Common myeloid progenitor, CD34-positive (primary cell): ENCODE measurements around the gene MT2A.
"Not testable (repeated sequence)": the region's sequence is repeated elsewhere in the genome, so short reads cannot be mapped to it uniquely, and the experiment has no call there.

ENCODE experiments used
- CTCF ChIA-PET: fragments of 350-600 bp; sonication (Branson Sonifier 250); formaldehyde crosslinking; loops from one replicate; lab custom pipeline; 2021; ENCODE audit warnings: antibody characterized with exemption; lab: Charles Lee
- POLR2A ChIA-PET: fragments of 350-600 bp; sonication (Branson Sonifier 250); formaldehyde crosslinking; loops from one replicate; lab custom pipeline; 2021; ENCODE audit warnings: antibody characterized with exemption; lab: Charles Lee
- DNase-seq, 3 donors: peaks; one replicate each; pipeline versions ENCODE4 v3.0.0 to v3.0.0-alpha.2; 2013
- H3K27ac ChIP-seq, 2 experiments: 1 replicate in 1 of 2; 2 replicates in 1 of 2; pipeline ENCODE4 v1.7.0; 2013; ENCODE audit warnings: inconsistent platforms in 2 of 2, low read length in 2 of 2, mild to moderate bottlenecking in 2 of 2, low read depth in 1 of 2, moderate library complexity in 1 of 2; ENCODE audit not compliant: severe bottlenecking in 2 of 2, insufficient read depth in 1 of 2, poor library complexity in 1 of 2
- H3K27me3 ChIP-seq, 5 experiments: replicated peaks in 2 of 5; 1 replicate in 3 of 5; 2 replicates in 2 of 5; pipeline versions ENCODE4 v1.6.1 to v1.7.0; 2013; ENCODE audit warnings: low read length in 4 of 5, mild to moderate bottlenecking in 2 of 5, moderate library complexity in 2 of 5, inconsistent platforms in 1 of 5; ENCODE audit not compliant: insufficient read depth in 5 of 5, control insufficient read depth in 4 of 5
- H3K36me3 ChIP-seq, 4 experiments: 1 replicate in 2 of 4; 2 replicates in 2 of 4; pipeline versions ENCODE4 v1.6.1 to v1.7.0; 2013; ENCODE audit warnings: low read length in 3 of 4, control low read depth in 1 of 4, mild to moderate bottlenecking in 1 of 4; ENCODE audit not compliant: control insufficient read depth in 4 of 4, insufficient read depth in 4 of 4
- H3K4me1 ChIP-seq, 4 experiments: 1 replicate in 3 of 4; 2 replicates in 1 of 4; pipeline versions ENCODE4 v1.6.1 to v1.7.1; 2013; ENCODE audit warnings: low read length in 3 of 4, mild to moderate bottlenecking in 3 of 4, control low read depth in 1 of 4, inconsistent platforms in 1 of 4, moderate library complexity in 1 of 4; ENCODE audit not compliant: control insufficient read depth in 4 of 4, insufficient read depth in 4 of 4; ENCODE audit errors: control extremely low read depth in 1 of 4
- H3K4me3 ChIP-seq, 7 experiments: 1 replicate in 4 of 7; 2 replicates in 3 of 7; pipeline versions ENCODE4 v1.5.1 to v1.7.0; 2013; ENCODE audit warnings: mild to moderate bottlenecking in 7 of 7, low read length in 6 of 7, moderate library complexity in 6 of 7, inconsistent platforms in 2 of 7, low read depth in 2 of 7, control low read depth in 1 of 7; ENCODE audit not compliant: insufficient read depth in 4 of 7, control insufficient read depth in 1 of 7; ENCODE audit errors: extremely low read depth in 1 of 7
- H3K9me3 ChIP-seq, 5 experiments: 1 replicate in 4 of 5; 2 replicates in 1 of 5; pipeline versions ENCODE4 v1.6.1 to v1.7.1; 2013; ENCODE audit warnings: low read length in 4 of 5, mild to moderate bottlenecking in 2 of 5, inconsistent platforms in 1 of 5, low read depth in 1 of 5, moderate library complexity in 1 of 5; ENCODE audit not compliant: control insufficient read depth in 4 of 5, insufficient read depth in 2 of 5; ENCODE audit errors: control extremely low read depth in 1 of 5
- WGBS: methylation state at CpG from one replicate; pipeline ENCODE4 v1.1.5; 2013; ENCODE audit not compliant: insufficient coverage; 5-methylcytosine and 5-hydroxymethylcytosine counted together

The MT2A gene

GRCh38 chr16:56617212-56618085, 9.1 kb downstream of the MT2A start:
- peaks cover 0 to 12% (median 9%) of the 10 kb centered on the region in 4 experiments for H3K4me1 ChIP-seq
- peak overlapping the region; percentile 10 to 64 (median 37) for H3K4me3 ChIP-seq
- ChIA-PET CTCF (interaction anchor here (0.6 to 1.4 kb wide), 3 partner anchors 17 to 107 kb away, joined by 3 read pairs; no protein-coding TSS in a partner anchor), POLR2A (no interaction called here)
- H3K9me3 ChIP-seq = no peaks in the 10 kb centered on the region
- H3K27me3 ChIP-seq = peaks cover 2 to 37% (median 28%) of the 10 kb centered on the region in 5 experiments
- H3K27ac ChIP-seq = no peak overlapping the region
- no peaks in the 10 kb centered on the region for H3K36me3 ChIP-seq
- DNase-seq = peak in 2 of 3 donors; percentile 41 to 45
- WGBS = 2% methylated on average over 40 of the region's 41 CpGs

DNA sequence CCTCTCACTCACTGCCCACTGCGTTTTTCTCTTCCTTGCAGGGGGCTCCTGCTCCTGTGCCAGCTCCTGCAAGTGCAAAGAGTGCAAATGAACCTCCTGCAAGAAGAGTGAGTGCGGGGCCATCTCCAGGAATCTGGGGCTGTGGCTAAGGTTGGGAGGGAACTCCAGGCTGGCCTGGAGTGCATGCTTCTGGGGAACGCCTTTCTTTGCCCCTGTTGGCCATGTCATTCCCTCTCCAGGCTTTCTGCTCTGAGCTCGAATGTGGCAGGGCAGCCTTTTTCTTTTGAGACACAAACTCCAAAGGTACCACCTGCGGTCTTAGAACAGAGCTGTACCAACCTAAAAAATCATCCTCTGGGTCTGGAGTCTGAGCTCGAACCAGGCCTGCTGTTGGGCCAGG, 9.8 kb downstream of the MT2A start:
- no peaks in the 10 kb centered on the region for H3K9me3 ChIP-seq
- H3K27me3 ChIP-seq = peaks cover 2 to 38% (median 28%) of the 10 kb centered on the region in 5 experiments
- peaks cover 0 to 12% (median 9%) of the 10 kb centered on the region in 4 experiments for H3K4me1 ChIP-seq
- H3K4me3 ChIP-seq = no peak overlapping the region
- 73% methylated on average over 6 of the region's 6 CpGs for WGBS
- no peak overlapping the region for H3K27ac ChIP-seq
- POLR2A ChIA-PET = no interaction called here
- no peaks in the 10 kb centered on the region for H3K36me3 ChIP-seq
- no peak for DNase-seq
- CTCF ChIA-PET = interaction anchor here (0.9 to 1.4 kb wide), 2 partner anchors 16 to 92 kb away, joined by 3 read pairs; no protein-coding TSS in a partner anchor

- POLR2A ChIA-PET = no interaction called here
- Histone ChIP-seq H3K27me3 (peaks cover 2 to 57% (median 34%) of the 10 kb centered on the region in 5 experiments), H3K4me3 (no peak overlapping the region), H3K36me3 (no peaks in the 10 kb centered on the region), H3K9me3 (no peaks in the 10 kb centered on the region), H3K27ac (no peak overlapping the region), H3K4me1 (peaks cover 0 to 18% (median 12%) of the 10 kb centered on the region in 4 experiments)
- DNase-seq = no peak
- CTCF ChIA-PET = interaction anchor here (0.8 to 1.6 kb wide), 4 partner anchors 8 to 19 kb away, joined by 3 to 4 read pairs (median 4); no protein-coding TSS in a partner anchor
- WGBS = 100% methylated on average over 4 of the region's 8 CpGs
Observed at GRCh38 chr16:56620339-56620897, 12.0 kb downstream of the MT2A start.

GRCh38 chr16:56621665-56622445, 13.5 kb downstream of the MT2A start:
- peaks cover 0 to 24% (median 16%) of the 10 kb centered on the region in 4 experiments for H3K4me1 ChIP-seq
- DNase-seq, POLR2A ChIA-PET, H3K27ac ChIP-seq, H3K9me3 ChIP-seq, H3K36me3 ChIP-seq, H3K4me3 ChIP-seq: not testable (repeated sequence)
- 98% methylated on average over 4 of the region's 4 CpGs for WGBS
- CTCF ChIA-PET = interaction anchor here (1.2 to 1.6 kb wide), 2 partner anchors 10 to 14 kb away, joined by 3 to 4 read pairs; no protein-coding TSS in a partner anchor
- peaks cover 0 to 64% (median 37%) of the 10 kb centered on the region in 5 experiments for H3K27me3 ChIP-seq

DNA sequence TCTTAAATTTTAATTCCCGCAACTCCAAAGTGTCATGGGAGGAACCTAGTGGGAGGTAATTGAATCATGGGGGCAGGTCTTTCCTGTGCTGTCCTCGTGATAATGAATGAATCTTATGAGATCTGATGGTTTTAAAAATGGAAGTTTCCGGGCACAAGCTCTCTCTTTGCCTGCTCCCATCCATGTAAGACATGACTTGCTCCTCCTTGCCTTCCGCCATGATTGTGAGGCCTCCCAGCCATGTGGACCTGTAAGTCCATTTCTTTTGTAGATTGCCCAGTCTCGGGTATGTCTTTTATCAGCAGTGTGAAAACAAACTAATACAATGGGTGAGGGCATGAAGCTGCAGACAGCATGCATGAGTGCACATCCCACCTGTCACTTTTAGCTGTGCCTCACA, 14.8 kb downstream of the MT2A start:
- CTCF ChIA-PET = interaction anchor here (1.1 to 2.0 kb wide), 4 partner anchors 10 to 19 kb away, joined by 3 to 7 read pairs (median 5); no protein-coding TSS in a partner anchor
- Histone ChIP-seq H3K27me3 (peaks cover 0 to 60% (median 29%) of the 10 kb centered on the region in 5 experiments), H3K4me1 (peaks cover 0 to 15% (median 7%) of the 10 kb centered on the region in 4 experiments)
- H3K27ac ChIP-seq, H3K9me3 ChIP-seq, DNase-seq, H3K36me3 ChIP-seq, POLR2A ChIA-PET, H3K4me3 ChIP-seq: not testable (repeated sequence)
- 100% methylated on average over 2 of the region's 5 CpGs for WGBS

DNA sequence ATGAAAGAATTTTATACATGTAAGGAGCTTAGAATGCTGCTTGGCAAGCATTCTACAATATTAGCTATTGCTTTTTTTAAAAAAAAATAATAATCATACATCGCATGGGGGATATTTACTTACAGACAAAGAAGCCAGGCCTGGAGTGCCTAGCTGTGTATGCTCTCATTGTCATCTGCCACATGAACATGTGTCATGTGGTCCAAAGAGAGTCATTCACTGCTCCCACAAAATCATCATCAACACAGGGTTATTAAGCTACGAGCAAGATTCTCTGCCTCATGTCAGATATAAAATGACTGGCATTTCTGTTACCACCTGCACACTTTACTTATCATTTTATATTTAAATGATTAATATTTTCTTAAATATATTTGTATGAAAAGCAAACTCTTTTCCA, 15.3 kb downstream of the MT2A start:
- Histone ChIP-seq H3K9me3 (no peaks in the 10 kb centered on the region), H3K4me3 (no peak overlapping the region), H3K27me3 (peaks cover 0 to 59% (median 26%) of the 10 kb centered on the region in 5 experiments), H3K36me3 (no peaks in the 10 kb centered on the region), H3K4me1 (peaks cover 0 to 15% (median 7%) of the 10 kb centered on the region in 4 experiments), H3K27ac (no peak overlapping the region)
- DNase-seq = no peak
- ChIA-PET CTCF (interaction anchor here (0.9 to 2.0 kb wide), 6 partner anchors 10 to 23 kb away, joined by 3 to 7 read pairs (median 4); no protein-coding TSS in a partner anchor), POLR2A (interaction anchor here (0.7 kb wide), 1 partner anchor 1900 kb away, joined by 3 read pairs; no protein-coding TSS in a partner anchor)
- no CpG with 5 or more reads among the region's 2 CpGs for WGBS
